Ishikawa (cell line): ENCODE data around the gene UBN2.

Experiments
- CEBPB ChIP-seq: IDR thresholded peaks from 2 replicates; pipeline ENCODE4 v1.6.1; 2012
- CREB1 ChIP-seq: IDR thresholded peaks from 2 replicates; pipeline ENCODE4 v1.6.1; 2012; ENCODE audit warnings: low read depth
- EP300 ChIP-seq: IDR thresholded peaks from 2 replicates; pipeline ENCODE4 v1.6.1; 2012; ENCODE audit warnings: borderline replicate concordance
- FOXM1 ChIP-seq: IDR thresholded peaks from 2 replicates; pipeline ENCODE4 v1.6.1; 2012; ENCODE audit warnings: low read depth, borderline replicate concordance
- MAX ChIP-seq: IDR thresholded peaks from 2 replicates; pipeline ENCODE4 v1.6.1; 2012
- NFIC ChIP-seq: IDR thresholded peaks from 2 replicates; pipeline ENCODE4 v1.6.1; 2012
- RAD21 ChIP-seq: IDR thresholded peaks from 2 replicates; pipeline ENCODE4 v1.6.1; 2012; ENCODE audit warnings: low read depth
- REST ChIP-seq: IDR thresholded peaks from 2 replicates; pipeline ENCODE4 v1.6.1; 2012; ENCODE audit warnings: low read depth, mild to moderate bottlenecking
- TAF1 ChIP-seq: IDR thresholded peaks from 2 replicates; pipeline ENCODE4 v1.6.1; 2012; ENCODE audit warnings: low read depth, mild to moderate bottlenecking
- YY1 ChIP-seq: IDR thresholded peaks from 2 replicates; pipeline ENCODE4 v1.6.1; 2012; ENCODE audit warnings: low read depth

- TF ChIP-seq YY1 (no peak), NFIC (no peak), RAD21 (no peak), EP300 (no peak), TAF1 (no peak), CREB1 (no peak), CEBPB (no peak), REST (no peak), MAX (no peak), FOXM1 (no peak)
Observed at GRCh38 chr7:139334399-139335150, 103.5 kb downstream of the UBN2 start.
